ENCODE measurements around the gene MALAT1.
"Not testable (repeated sequence)": the region's sequence is repeated elsewhere in the genome, so short reads cannot be mapped to it uniquely, and the experiment has no call there.

The MALAT1 gene

GRCh38 chr11:65498977-65499712, at the start of gene MALAT1:
Gene MALAT1, plus strand, starts transcription at chr11:65499045.
- peak; percentile 96 for DNase-seq

- DNase-seq, result not testable (repeated sequence)
These were observed 47.5 kb upstream of the MALAT1 start for GRCh38 chr11:65451301-65451700.

GRCh38 chr11:65452259-65452658, 46.6 kb upstream of the MALAT1 start:
- not testable (repeated sequence) for DNase-seq

GRCh38 chr11:65452806-65453490, 45.9 kb upstream of the MALAT1 start:
- peak; percentile 14 for DNase-seq

- no peak for DNase-seq
These were observed 44.5 kb upstream of the MALAT1 start for GRCh38 chr11:65454311-65454695.

GRCh38 chr11:65454696-65455456, 44.0 kb upstream of the MALAT1 start:
- peak; percentile 93 for DNase-seq

GRCh38 chr11:65456418-65456817, 42.4 kb upstream of the MALAT1 start:
- DNase-seq, result no peak

GRCh38 chr11:65459552-65459951, 39.3 kb upstream of the MALAT1 start:
- no peak for DNase-seq

GRCh38 chr11:65465471-65465870, 33.4 kb upstream of the MALAT1 start:
- not testable (repeated sequence) for DNase-seq

- DNase-seq, result not testable (repeated sequence)
These were observed 31.5 kb upstream of the MALAT1 start for GRCh38 chr11:65467306-65467705.

GRCh38 chr11:65468874-65469333, 29.9 kb upstream of the MALAT1 start:
- DNase-seq, result peak; percentile 65

- no peak for DNase-seq
These were observed 28.3 kb upstream of the MALAT1 start for GRCh38 chr11:65470433-65471049.

- DNase-seq, result no peak
These were observed 27.4 kb upstream of the MALAT1 start for GRCh38 chr11:65471447-65471891.

- DNase-seq, result not testable (repeated sequence)
These were observed 26.1 kb upstream of the MALAT1 start for GRCh38 chr11:65472588-65473277.

- DNase-seq, result no peak
These were observed 25.5 kb upstream of the MALAT1 start for GRCh38 chr11:65473278-65473860.

- no peak for DNase-seq
These were observed 24.0 kb upstream of the MALAT1 start for GRCh38 chr11:65474864-65475263.

GRCh38 chr11:65476632-65477148, 22.2 kb upstream of the MALAT1 start:
- DNase-seq, result no peak

- DNase-seq, result peak; percentile 96
These were observed 21.5 kb upstream of the MALAT1 start for GRCh38 chr11:65477149-65477965.

GRCh38 chr11:65478388-65479183, 20.3 kb upstream of the MALAT1 start:
- DNase-seq, result no peak
